Calu3 (cell line): Measurements from ENCODE around the gene CCR3. TPM values are rescaled to one million over a fixed set of nuclear protein-coding genes. Genes with fewer than 3 reads are reported as not detected.

Experiments used
- BruUV-seq: library from RNA; stranded (reverse); fragments of 400-500 nt; replicated peaks from 2 replicates; lab custom pipeline; 2021; lab: Mats Ljungman, UMichigan
- CTCF ChIA-PET: fragments of 300-600 bp; sonication (Branson Sonifier 250); formaldehyde crosslinking; loops from one replicate; lab custom pipeline; 2022; ENCODE audit warnings: antibody characterized with exemption; lab: Charles Lee
- DNase-seq: peaks from one replicate; pipeline ENCODE4 v3.0.0; 2022
- H3K27ac Mint-ChIP-seq: one replicate; pipeline ENCODE4 v1.8.0; 2022; ENCODE audit warnings: mixed read lengths; ENCODE audit not compliant: unreplicated experiment
- H3K27me3 Mint-ChIP-seq: one replicate; pipeline ENCODE4 v1.8.0; 2022; ENCODE audit warnings: mixed read lengths; ENCODE audit not compliant: unreplicated experiment
- H3K36me3 Mint-ChIP-seq: one replicate; pipeline ENCODE4 v1.8.0; 2022; ENCODE audit warnings: mild to moderate bottlenecking, moderate library complexity, mixed read lengths; ENCODE audit not compliant: insufficient read depth, unreplicated experiment
- H3K4me1 Mint-ChIP-seq: one replicate; pipeline ENCODE4 v1.8.0; 2022; ENCODE audit warnings: mild to moderate bottlenecking, low read depth, mixed read lengths; ENCODE audit not compliant: unreplicated experiment
- H3K4me3 Mint-ChIP-seq: one replicate; pipeline ENCODE4 v1.8.0; 2022; ENCODE audit warnings: mild to moderate bottlenecking, low read depth, moderate library complexity, mixed read lengths; ENCODE audit not compliant: unreplicated experiment
- H3K9me3 Mint-ChIP-seq: one replicate; pipeline ENCODE4 v1.8.0; 2022; ENCODE audit warnings: low read depth, mixed read lengths; ENCODE audit not compliant: unreplicated experiment
- CTCF ChIP-seq: fragments of 200-600 bp; IDR thresholded peaks from one replicate; pipeline ENCODE4 v1.8.0; 2022; ENCODE audit warnings: antibody characterized with exemption; ENCODE audit not compliant: unreplicated experiment
- intact Hi-C: fragments of 100-400 bp; cut with micrococcal nuclease; formaldehyde crosslinking; loops from one replicate; pipeline ENCODE4 v1.10.0; 2022; ENCODE audit not compliant: unreplicated experiment
- total RNA-seq: library from RNA; stranded (reverse); gene quantifications from 2 replicates; pipeline ENCODE4 v1.2.3, GENCODE V29; 2022

CCR3 gene
- total RNA-seq, 1 experiment from 2014 or later = 0.17 TPM

GRCh38 chr3:46221391-46221790 lies 20.9 kb upstream of the CCR3 start:
- CTCF ChIA-PET = no interaction called here
- intact Hi-C loops = no loop called here
- TF ChIP-seq CTCF = no peak
- Mint-ChIP-seq H3K36me3 (no peaks in the 10 kb centered on the region), H3K27me3 (peaks cover 18% of the 10 kb centered on the region), H3K4me3 (no peak overlapping the region), H3K27ac (no peak overlapping the region), H3K9me3 (peaks cover 8% of the 10 kb centered on the region), H3K4me1 (peaks cover 18% of the 10 kb centered on the region)
- no TSS peak for BruUV-seq
- DNase-seq = no peak

- no TSS peak for BruUV-seq
- Mint-ChIP-seq H3K36me3 (no peaks in the 10 kb centered on the region), H3K27me3 (peaks cover 24% of the 10 kb centered on the region), H3K9me3 (peaks cover 10% of the 10 kb centered on the region), H3K27ac (no peak overlapping the region), H3K4me3 (no peak overlapping the region), H3K4me1 (peaks cover 18% of the 10 kb centered on the region)
- no peak for TF ChIP-seq CTCF
- no peak for DNase-seq
- CTCF ChIA-PET = no interaction called here
- intact Hi-C loops = no loop called here
These were observed 20.3 kb upstream of the CCR3 start for GRCh38 chr3:46221938-46222337.

- peaks cover 15% of the 10 kb centered on the region for H3K4me1 Mint-ChIP-seq
- DNase-seq = no peak
- intact Hi-C loops = no loop called here
- CTCF ChIA-PET = no interaction called here
- no TSS peak for BruUV-seq
- H3K4me3 Mint-ChIP-seq = no peak overlapping the region
- H3K36me3 Mint-ChIP-seq = no peaks in the 10 kb centered on the region
- TF ChIP-seq CTCF = no peak
- H3K9me3 Mint-ChIP-seq = peaks cover 9% of the 10 kb centered on the region
- H3K27ac Mint-ChIP-seq = no peak overlapping the region
- H3K27me3 Mint-ChIP-seq = peaks cover 30% of the 10 kb centered on the region
These were observed 19.7 kb upstream of the CCR3 start for GRCh38 chr3:46222435-46223161.

GRCh38 chr3:46228260-46229242 lies 13.7 kb upstream of the CCR3 start:
- TF ChIP-seq CTCF = no peak
- DNase-seq = no peak
- Mint-ChIP-seq H3K4me1 (no peaks in the 10 kb centered on the region), H3K9me3 (peaks cover 4% of the 10 kb centered on the region), H3K36me3 (no peaks in the 10 kb centered on the region), H3K4me3 (no peak overlapping the region), H3K27ac (no peak overlapping the region), H3K27me3 (peaks cover 85% of the 10 kb centered on the region)
- BruUV-seq = no TSS peak
- CTCF ChIA-PET = no interaction called here
- intact Hi-C loops = no loop called here
